Cardiac muscle cell (in vitro differentiated cells and primary cell): Measurements from ENCODE around the gene ALOX15B. TPM values are rescaled to one million over a fixed set of nuclear protein-coding genes. Genes with fewer than 3 reads are reported as not detected.
A peak's percentile ranks its signal among the peaks of the same experiment; 100 is the strongest.

ENCODE experiments used
- DNase-seq, 2 donors: peaks; one replicate each; pipeline versions ENCODE4 v3.0.0 to v3.0.0-alpha.2; 2010 to 2017; ENCODE audit warnings: low read depth in 1 of 2, low spot score in 1 of 2
- H3K27ac ChIP-seq: fragments of 200-600 bp; sonication (generic); 2 replicates; pipeline ENCODE4 v1.5.1; 2016
- H3K27me3 ChIP-seq: fragments of 200-600 bp; sonication (generic); 2 replicates; pipeline ENCODE4 v1.6.0; 2016; ENCODE audit warnings: control low read depth
- H3K36me3 ChIP-seq: fragments of 200-600 bp; sonication (generic); 2 replicates; pipeline ENCODE4 v1.5.1; 2016; ENCODE audit warnings: control low read depth
- H3K4me1 ChIP-seq: fragments of 200-600 bp; sonication (generic); 2 replicates; pipeline ENCODE4 v1.8.1; 2017; ENCODE audit warnings: low read depth, mild to moderate bottlenecking, mixed run types
- H3K4me3 ChIP-seq: fragments of 200-600 bp; sonication (generic); 2 replicates; pipeline ENCODE4 v1.5.1; 2016; ENCODE audit warnings: mild to moderate bottlenecking
- H3K9me3 ChIP-seq: fragments of 200-600 bp; sonication (generic); 2 replicates; pipeline ENCODE4 v1.5.1; 2017; ENCODE audit warnings: low read depth, mild to moderate bottlenecking, control low read depth
- CTCF ChIP-seq: IDR thresholded peaks from 2 replicates; pipeline ENCODE4 v1.5.1; 2012; ENCODE audit warnings: low read depth, mild to moderate bottlenecking, low read length
- polyA plus RNA-seq: library from polyadenylated mRNA; unstranded; fragments of >200 nt; fragmentation: Nextera tagmentation; extraction: Ambion mirVana; gene quantifications from 2 replicates; pipeline ENCODE4 v1.2.1, GENCODE V29; 2016
- total RNA-seq: library from RNA; depleted of rRNA; stranded (reverse); fragments of >200 nt; gene quantifications from 2 replicates; pipeline ENCODE4 v1.2.3, GENCODE V29; 2016

The ALOX15B gene
- total and polyA plus RNA-seq, 2 experiments from 2014 or later = 0.12 to 0.33 TPM

GRCh38 chr17:8015236-8015956 is 23.5 kb upstream of the ALOX15B start:
- H3K4me1 ChIP-seq = no peaks in the 10 kb centered on the region
- TF ChIP-seq CTCF = no peak

GRCh38 chr17:8015957-8016631 is 22.8 kb upstream of the ALOX15B start:
- Histone ChIP-seq H3K27me3 (peaks cover 25% of the 10 kb centered on the region), H3K27ac (no peak overlapping the region), H3K9me3 (no peaks in the 10 kb centered on the region), H3K4me3 (peak overlapping the region; percentile 37), H3K36me3 (no peaks in the 10 kb centered on the region), H3K4me1 (no peaks in the 10 kb centered on the region)
- DNase-seq = peak; percentile 32 to 33
- no peak for TF ChIP-seq CTCF

More at GRCh38 chr17:8015236-8015956, 23.5 kb upstream of the ALOX15B start:
- H3K27ac ChIP-seq = no peak overlapping the region
- DNase-seq = no peak
- no peaks in the 10 kb centered on the region for H3K9me3 ChIP-seq
- no peaks in the 10 kb centered on the region for H3K36me3 ChIP-seq
- H3K4me3 ChIP-seq = no peak overlapping the region
- H3K27me3 ChIP-seq = peaks cover 25% of the 10 kb centered on the region

- no peaks in the 10 kb centered on the region for H3K4me1 ChIP-seq
- TF ChIP-seq CTCF = peak; percentile 81
- peak overlapping the region; percentile 37 for H3K4me3 ChIP-seq
- H3K27ac ChIP-seq = no peak overlapping the region
- H3K9me3 ChIP-seq = no peaks in the 10 kb centered on the region
- DNase-seq = peak; percentile 67 to 76
- H3K27me3 ChIP-seq = peaks cover 25% of the 10 kb centered on the region
- H3K36me3 ChIP-seq = no peaks in the 10 kb centered on the region
These were observed 22.0 kb upstream of the ALOX15B start for GRCh38 chr17:8016632-8017424.

- Histone ChIP-seq H3K4me3 (no peak overlapping the region), H3K4me1 (no peaks in the 10 kb centered on the region), H3K27me3 (peaks cover 23% of the 10 kb centered on the region), H3K36me3 (no peaks in the 10 kb centered on the region), H3K27ac (no peak overlapping the region), H3K9me3 (no peaks in the 10 kb centered on the region)
- TF ChIP-seq CTCF = no peak
- no peak for DNase-seq
These were observed 20.4 kb upstream of the ALOX15B start for GRCh38 chr17:8018436-8018835.

DNA sequence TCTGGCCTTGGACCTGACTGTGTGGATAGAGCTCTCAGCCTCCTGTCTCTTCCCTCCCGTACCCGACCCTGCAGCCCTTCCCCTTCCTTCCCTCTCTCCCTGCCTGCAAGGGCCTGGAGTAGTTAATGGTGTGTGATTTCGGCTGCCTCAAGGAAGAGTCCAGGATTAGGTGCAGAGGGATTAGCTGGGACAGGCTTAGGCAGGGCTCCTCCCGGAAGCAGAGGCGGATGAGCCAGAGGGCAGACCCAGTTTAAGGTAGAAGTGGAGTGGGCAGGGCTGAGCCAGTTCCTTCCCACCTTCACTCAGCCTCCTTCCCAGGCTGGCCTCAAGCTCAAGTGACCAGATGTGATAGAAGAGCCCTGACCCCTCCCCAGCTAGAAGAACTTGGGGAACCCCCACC is 19.7 kb upstream of the ALOX15B start:
- no peaks in the 10 kb centered on the region for H3K4me1 ChIP-seq
- no peak overlapping the region for H3K4me3 ChIP-seq
- no peaks in the 10 kb centered on the region for H3K36me3 ChIP-seq
- no peak for TF ChIP-seq CTCF
- no peak for DNase-seq
- no peak overlapping the region for H3K27ac ChIP-seq
- H3K27me3 ChIP-seq = peaks cover 16% of the 10 kb centered on the region
- no peaks in the 10 kb centered on the region for H3K9me3 ChIP-seq
